ENCODE results near the gene AGXT2.

AGXT2 gene, protein sequence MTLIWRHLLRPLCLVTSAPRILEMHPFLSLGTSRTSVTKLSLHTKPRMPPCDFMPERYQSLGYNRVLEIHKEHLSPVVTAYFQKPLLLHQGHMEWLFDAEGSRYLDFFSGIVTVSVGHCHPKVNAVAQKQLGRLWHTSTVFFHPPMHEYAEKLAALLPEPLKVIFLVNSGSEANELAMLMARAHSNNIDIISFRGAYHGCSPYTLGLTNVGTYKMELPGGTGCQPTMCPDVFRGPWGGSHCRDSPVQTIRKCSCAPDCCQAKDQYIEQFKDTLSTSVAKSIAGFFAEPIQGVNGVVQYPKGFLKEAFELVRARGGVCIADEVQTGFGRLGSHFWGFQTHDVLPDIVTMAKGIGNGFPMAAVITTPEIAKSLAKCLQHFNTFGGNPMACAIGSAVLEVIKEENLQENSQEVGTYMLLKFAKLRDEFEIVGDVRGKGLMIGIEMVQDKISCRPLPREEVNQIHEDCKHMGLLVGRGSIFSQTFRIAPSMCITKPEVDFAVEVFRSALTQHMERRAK

DNA sequence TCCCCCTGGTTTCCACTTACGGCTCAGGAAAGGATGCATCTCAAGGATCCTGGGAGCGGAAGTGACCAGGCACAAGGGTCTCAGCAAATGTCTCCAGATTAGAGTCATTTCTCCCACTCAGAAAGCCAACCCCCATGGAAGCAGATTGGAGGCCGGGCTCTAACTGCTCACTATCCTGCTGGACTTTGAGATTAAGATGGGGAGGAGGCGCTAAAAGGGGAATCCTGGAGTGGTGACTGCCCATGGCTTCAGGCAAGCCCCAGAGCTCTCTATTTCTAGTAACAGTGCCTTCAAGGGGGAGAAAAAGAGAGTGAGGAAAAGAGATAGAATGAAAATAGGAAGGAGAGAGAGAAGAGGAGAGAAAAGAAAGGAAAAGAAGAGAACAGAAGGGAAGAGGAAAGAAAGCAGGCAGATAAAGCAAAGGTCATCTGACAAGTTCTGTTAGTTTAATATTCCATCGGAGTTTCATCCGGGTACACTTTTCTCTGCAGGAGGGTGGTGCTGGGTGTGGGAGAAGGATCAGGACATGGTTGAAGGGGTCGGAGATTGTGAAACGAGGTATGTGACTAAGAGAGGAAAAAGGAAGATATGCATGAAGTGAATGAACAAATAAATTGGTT is at the start of gene AGXT2:
TSS of gene AGXT2 (minus strand) at position 165 of the 620 bp plus-strand sequence. CDS start at position 108, 57 bp downstream.
- in situ Hi-C loops (cut with HindIII; ENCODE audit: low pct_ligation_motif_present, low pct_unique_long_range_greater_than_20kb, low sequenced_read_pairs), result no loop called here
- peak; percentile 16 for DNase-seq

- DNase-seq, result no peak
- in situ Hi-C loops (cut with HindIII; ENCODE audit: low pct_ligation_motif_present, low pct_unique_long_range_greater_than_20kb, low sequenced_read_pairs), result no loop called here
Observed at GRCh38 chr5:35096932-35097331, 49.2 kb upstream of the AGXT2 start.

DNA sequence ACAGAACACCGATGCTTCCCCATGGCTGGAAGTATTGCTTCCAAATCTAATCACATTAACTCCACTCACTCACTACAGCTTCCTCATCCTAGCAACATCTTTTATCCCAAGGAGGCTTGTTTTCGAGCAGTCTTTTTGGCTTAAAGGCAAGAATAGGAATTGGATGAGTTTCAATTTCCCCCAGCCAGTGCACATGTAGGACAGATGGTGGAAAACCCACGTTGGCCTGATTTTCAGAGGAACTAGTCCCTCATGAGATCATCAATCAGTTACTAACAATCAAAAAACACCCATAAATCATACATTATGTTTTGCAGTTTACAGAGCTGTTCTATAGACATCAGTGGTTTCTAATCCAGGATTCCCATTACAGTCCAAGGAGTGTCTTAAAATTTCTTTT is 48.5 kb upstream of the AGXT2 start:
- in situ Hi-C loops (cut with HindIII; ENCODE audit: low pct_ligation_motif_present, low pct_unique_long_range_greater_than_20kb, low sequenced_read_pairs), result no loop called here
- no peak for DNase-seq

DNA sequence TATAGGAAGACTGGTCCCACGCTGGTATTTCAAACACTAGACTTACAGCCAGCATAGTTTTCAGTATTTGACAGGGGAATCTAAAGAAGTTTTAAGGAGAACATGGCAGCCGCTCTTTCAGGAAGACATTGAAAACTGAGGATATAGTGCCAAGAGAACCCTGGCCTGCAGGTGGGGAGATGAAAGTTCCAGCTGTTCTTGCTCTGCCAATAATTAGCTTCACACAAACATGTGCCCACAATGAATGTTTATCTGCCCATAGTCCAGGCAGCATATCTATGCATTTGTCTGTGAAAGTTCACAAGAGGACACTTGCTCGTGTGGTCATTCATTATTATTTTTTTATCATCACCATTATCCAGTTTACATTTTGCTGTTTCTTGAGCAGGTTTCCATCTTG is 47.6 kb upstream of the AGXT2 start:
- no peak for DNase-seq
- in situ Hi-C loops (cut with HindIII; ENCODE audit: low pct_ligation_motif_present, low pct_unique_long_range_greater_than_20kb, low sequenced_read_pairs), result no loop called here

DNA sequence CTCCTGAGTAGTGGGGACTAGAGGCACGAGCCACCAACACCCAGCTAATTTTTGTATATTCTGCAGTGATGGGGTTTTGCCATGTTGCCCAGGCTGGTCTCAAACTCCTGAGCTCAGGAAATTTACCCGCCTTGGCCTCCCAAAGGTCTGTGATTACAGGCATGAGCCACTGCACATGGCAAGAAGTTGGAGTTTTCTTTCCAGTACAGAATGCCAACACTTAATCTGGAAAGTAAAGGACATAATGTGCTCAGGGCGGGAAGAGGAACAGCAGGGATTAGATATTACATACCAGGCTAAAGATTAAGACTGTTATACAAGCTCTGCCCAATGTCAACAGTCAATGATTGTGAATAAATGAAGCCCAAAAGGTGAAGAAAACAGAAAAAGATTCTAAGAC is 47.2 kb upstream of the AGXT2 start:
- in situ Hi-C loops (cut with HindIII; ENCODE audit: low pct_ligation_motif_present, low pct_unique_long_range_greater_than_20kb, low sequenced_read_pairs), result no loop called here
- DNase-seq, result no peak

GRCh38 chr5:35092703-35093102 is 45.0 kb upstream of the AGXT2 start:
- in situ Hi-C loops (cut with HindIII; ENCODE audit: low pct_ligation_motif_present, low pct_unique_long_range_greater_than_20kb, low sequenced_read_pairs), result no loop called here
- no peak for DNase-seq

DNA sequence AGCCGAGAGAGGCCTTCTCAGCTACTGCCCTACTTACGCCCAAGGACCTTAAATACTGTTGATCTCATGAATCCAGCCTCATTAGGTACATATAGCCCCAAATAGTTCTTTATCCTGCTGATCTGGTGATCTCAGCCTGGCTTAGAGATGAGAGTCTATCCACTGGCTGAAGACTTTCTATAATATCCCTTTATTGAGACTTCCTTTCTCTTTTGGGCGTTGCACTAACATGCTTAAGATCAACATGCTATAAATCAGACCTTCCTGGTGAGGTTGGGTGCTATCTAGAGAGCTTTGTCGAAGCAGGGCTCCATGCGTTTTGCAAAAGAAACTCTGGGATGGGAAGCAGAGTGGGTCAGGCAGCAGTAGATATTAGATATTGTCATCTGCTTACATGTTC is 44.0 kb upstream of the AGXT2 start:
- in situ Hi-C loops (cut with HindIII; ENCODE audit: low pct_ligation_motif_present, low pct_unique_long_range_greater_than_20kb, low sequenced_read_pairs), result no loop called here

DNA sequence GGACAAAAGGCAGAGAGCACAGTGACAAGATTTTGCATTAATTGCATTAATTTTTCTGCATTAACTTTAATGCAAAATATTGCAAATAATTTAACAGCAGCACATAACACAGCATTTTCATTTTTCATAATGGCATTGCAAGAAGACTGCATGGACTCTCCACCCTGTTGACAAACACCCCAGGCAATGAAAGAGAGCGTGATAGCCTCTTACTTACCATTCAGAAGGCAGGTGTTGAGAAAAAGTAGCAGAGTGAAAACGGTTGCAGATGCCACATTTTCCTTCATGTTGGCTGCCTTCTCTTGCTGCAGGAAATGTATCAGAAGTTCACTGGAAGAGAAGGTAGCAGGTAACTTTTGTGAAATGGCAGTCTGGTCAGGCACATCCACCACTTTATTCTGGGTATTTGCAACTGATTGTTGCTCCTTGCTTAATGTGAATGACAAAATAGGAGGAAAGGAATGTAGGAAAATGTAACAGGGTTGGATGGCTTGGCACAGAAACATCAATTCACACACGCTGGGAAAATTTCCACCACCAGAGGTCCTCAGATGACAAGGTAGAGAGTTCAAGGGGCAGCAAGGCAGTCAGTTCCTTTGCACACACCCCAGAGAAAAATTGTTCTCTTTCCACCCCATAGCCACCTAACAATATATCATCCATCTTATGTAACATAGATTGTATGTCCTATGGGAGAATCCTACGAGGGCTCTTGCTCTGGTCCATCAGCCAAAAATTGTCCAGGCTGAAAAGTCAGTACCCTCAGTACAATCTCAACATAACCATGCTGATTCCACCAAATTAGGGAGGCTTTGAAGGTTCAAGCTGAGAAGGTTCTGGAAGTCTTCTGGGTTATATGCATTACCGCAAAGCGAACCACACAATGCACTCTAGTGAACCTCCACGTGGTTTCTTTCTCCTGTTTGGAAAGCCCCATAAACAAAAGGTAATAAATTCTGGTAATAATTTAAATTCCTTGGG is 41.9 kb upstream of the AGXT2 start:
- DNase-seq, result peak; percentile 57
- in situ Hi-C loops (cut with HindIII; ENCODE audit: low pct_ligation_motif_present, low pct_unique_long_range_greater_than_20kb, low sequenced_read_pairs), result no loop called here

More for the DNA sequence above, 44.0 kb upstream of the AGXT2 start:
- DNase-seq, result no peak

GRCh38 chr5:35087991-35088390 is 40.2 kb upstream of the AGXT2 start:
- in situ Hi-C loops (cut with HindIII; ENCODE audit: low pct_ligation_motif_present, low pct_unique_long_range_greater_than_20kb, low sequenced_read_pairs), result no loop called here
- DNase-seq, result no peak

- in situ Hi-C loops (cut with HindIII; ENCODE audit: low pct_ligation_motif_present, low pct_unique_long_range_greater_than_20kb, low sequenced_read_pairs), result no loop called here
- DNase-seq, result no peak
Observed at GRCh38 chr5:35083150-35083549, 35.4 kb upstream of the AGXT2 start.

- in situ Hi-C loops (cut with HindIII; ENCODE audit: low pct_ligation_motif_present, low pct_unique_long_range_greater_than_20kb, low sequenced_read_pairs), result no loop called here
Observed at GRCh38 chr5:35082530-35082929, 34.8 kb upstream of the AGXT2 start.

DNA sequence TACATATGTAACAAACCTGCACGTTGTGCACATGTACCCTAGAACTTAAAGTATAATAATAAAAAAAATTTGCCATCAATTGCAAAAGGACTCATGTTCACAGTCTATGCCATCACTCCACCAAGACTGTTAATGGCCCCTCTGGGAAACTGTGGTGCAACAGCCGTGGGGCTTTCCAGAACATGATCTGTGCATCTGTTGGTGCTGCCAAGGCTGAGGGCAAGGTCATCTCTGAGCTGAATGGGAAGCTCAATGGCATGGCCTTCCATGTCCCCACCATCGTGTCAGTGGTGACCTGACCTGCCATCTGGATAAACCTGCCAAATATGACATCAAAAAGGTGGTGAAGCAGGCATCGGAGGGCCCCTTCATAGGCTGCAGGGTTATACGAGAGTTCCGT is 33.4 kb upstream of the AGXT2 start:
- DNase-seq, result no peak
- in situ Hi-C loops (cut with HindIII; ENCODE audit: low pct_ligation_motif_present, low pct_unique_long_range_greater_than_20kb, low sequenced_read_pairs), result no loop called here

More at GRCh38 chr5:35082530-35082929, 34.8 kb upstream of the AGXT2 start:
- no peak for DNase-seq

GRCh38 chr5:35073160-35073559 is 25.4 kb upstream of the AGXT2 start:
- DNase-seq, result no peak
- in situ Hi-C loops (cut with HindIII; ENCODE audit: low pct_ligation_motif_present, low pct_unique_long_range_greater_than_20kb, low sequenced_read_pairs), result no loop called here

- no peak for DNase-seq
- in situ Hi-C loops (cut with HindIII; ENCODE audit: low pct_ligation_motif_present, low pct_unique_long_range_greater_than_20kb, low sequenced_read_pairs), result no loop called here
Observed at GRCh38 chr5:35069188-35069587, 21.4 kb upstream of the AGXT2 start.

GRCh38 chr5:35067985-35068384 is 20.2 kb upstream of the AGXT2 start:
- in situ Hi-C loops (cut with HindIII; ENCODE audit: low pct_ligation_motif_present, low pct_unique_long_range_greater_than_20kb, low sequenced_read_pairs), result no loop called here
- DNase-seq, result no peak

- in situ Hi-C loops (cut with HindIII; ENCODE audit: low pct_ligation_motif_present, low pct_unique_long_range_greater_than_20kb, low sequenced_read_pairs), result no loop called here
- no peak for DNase-seq
Observed at GRCh38 chr5:35066260-35066795, 18.6 kb upstream of the AGXT2 start.

DNA sequence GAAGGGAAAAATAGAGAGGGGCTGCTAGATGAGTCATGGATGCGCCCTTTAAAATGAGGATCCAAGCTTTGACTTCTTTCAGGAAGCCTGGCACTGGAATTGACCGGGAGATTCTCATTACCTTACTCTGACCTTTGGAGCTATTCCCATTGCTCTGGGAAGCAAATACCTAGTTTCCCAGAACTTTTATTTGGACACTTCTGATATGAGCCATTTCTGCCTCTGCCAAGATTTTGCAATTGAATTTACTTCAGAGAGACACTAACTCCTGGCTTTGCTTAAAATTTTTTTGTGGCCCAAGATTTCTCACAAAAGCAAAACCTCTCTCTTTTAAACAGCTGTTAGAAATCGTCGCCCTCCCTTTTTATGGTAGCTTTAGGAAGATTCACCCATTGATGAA is 15.7 kb upstream of the AGXT2 start:
- in situ Hi-C loops (cut with HindIII; ENCODE audit: low pct_ligation_motif_present, low pct_unique_long_range_greater_than_20kb, low sequenced_read_pairs), result no loop called here
- DNase-seq, result no peak

DNA sequence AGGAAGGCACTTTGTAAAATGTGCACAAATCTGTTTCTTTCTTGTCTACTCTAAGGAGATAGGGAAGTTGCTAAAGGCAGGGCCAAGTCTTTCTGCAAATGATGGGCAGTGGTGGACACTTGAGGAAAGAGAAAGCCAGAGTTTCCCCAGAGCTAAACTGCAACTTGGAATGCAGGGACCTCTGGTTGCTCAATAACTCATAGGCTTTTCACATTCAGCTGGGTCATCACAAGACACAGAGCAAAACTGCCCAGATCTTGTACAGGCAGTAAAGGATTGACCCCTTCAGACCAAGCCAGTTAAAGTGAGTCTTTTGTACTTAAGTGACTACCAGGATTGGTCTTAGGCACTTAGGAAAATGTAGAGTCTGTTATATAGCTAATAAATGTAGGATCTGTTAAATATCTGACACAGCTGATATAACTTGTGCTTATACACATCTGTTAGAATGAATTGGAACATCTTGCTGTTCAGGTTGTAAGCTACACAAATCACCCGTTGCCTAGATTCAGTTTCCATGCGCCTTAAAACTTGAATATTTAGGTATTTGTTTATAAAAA is 13.5 kb upstream of the AGXT2 start:
- DNase-seq, result no peak
- in situ Hi-C loops (cut with HindIII; ENCODE audit: low pct_ligation_motif_present, low pct_unique_long_range_greater_than_20kb, low sequenced_read_pairs), result no loop called here

All from ACHN (cell line).